Measurements from ENCODE around the gene MON2. TPM values are rescaled to one million over a fixed set of nuclear protein-coding genes. Genes with fewer than 3 reads are reported as not detected.
A peak's percentile ranks its signal among the peaks of the same experiment; 100 is the strongest.
"Not testable (repeated sequence)": the region's sequence is repeated elsewhere in the genome, so short reads cannot be mapped to it uniquely, and the experiment has no call there.

The MON2 gene
- total RNA-seq, 1 experiment from 2014 or later: 32.8 TPM

DNA sequence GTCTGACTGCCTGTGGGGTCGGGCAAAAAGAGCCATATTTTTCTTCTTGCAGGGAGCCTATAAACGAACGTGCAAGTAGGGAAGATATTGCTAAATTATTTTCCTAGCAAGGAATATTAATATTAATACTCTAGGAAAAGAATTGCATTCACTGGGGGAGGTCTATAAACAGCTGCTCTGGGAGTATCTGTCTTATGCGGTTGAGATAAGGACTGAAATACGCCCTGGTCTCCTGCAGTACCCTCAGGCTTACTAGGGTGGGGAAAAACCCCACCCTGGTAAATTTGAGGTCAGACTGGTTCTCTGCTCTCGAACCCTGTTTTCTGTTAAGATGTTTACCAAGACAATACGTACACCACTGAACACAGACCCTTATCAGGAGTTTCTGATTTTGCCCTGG is 3.4 kb upstream of the MON2 start:
- H4K20me1 ChIP-seq (ENCODE audit: insufficient read depth); H3K9me3 ChIP-seq (ENCODE audit: insufficient read depth, low read depth); H3K4me3 ChIP-seq; DNase-seq; H3K36me3 ChIP-seq (ENCODE audit: low read depth); H3K27ac ChIP-seq; H3K27me3 ChIP-seq (ENCODE audit: insufficient read depth, low read depth); H2AFZ ChIP-seq; H3K9me2 ChIP-seq (ENCODE audit: insufficient read depth); BruUV-seq (replicated peaks); H3F3A ChIP-seq (ENCODE audit: insufficient read depth, low read depth); H3K4me2 ChIP-seq; CTCF ChIA-PET: not testable (repeated sequence)
- Histone ChIP-seq H3K4me1 (replicated peaks; ENCODE audit: insufficient read depth) (peaks cover 11% of the 10 kb centered on the region), H3K79me2 (ENCODE audit: low read depth) (peaks cover 16% of the 10 kb centered on the region)
- POLR2A ChIA-PET (ENCODE audit: unreplicated experiment): interaction anchor here (0.6 kb wide), 1 partner anchor 151 kb away, joined by 4 read pairs; no protein-coding TSS in a partner anchor
- intact Hi-C loops (cut with micrococcal nuclease; ENCODE audit: unreplicated experiment): loop anchor here (10.0 kb wide), 1 partner anchor 198 kb away; the partner anchor contains the start of gene USP15

DNA sequence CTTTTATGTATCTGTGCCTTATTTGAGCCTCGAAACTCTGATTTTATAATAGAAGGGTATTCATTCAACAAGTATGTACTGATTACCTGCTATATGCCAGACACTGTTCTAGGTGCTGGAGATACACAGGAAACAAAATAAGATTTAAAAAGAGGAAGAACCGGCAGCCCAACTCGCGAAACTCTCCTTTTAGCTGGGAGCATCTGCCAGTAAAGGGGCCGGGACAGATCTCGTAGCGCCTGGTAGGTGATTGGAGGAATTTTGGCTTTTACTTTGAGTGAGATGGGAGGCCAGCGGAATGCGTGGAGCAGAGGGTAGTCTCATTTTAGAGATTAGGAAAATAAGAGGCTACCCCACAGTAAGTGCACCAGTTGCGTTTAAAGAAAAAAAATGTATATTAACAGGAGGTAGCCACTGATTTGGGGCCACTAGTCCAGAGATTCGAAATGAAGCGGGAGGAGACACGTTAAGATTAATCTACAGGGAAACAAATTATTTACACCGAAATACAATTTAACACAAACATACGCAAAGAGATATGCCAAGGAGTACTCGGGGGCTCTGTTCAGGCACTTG is 520 bp upstream of the MON2 start:
- DNase-seq: peak in 1 of 2 experiments; percentile 20
- CTCF ChIA-PET: interaction anchor here (0.7 kb wide), 1 partner anchor 217 kb away, joined by 5 read pairs; no protein-coding TSS in a partner anchor

DNA sequence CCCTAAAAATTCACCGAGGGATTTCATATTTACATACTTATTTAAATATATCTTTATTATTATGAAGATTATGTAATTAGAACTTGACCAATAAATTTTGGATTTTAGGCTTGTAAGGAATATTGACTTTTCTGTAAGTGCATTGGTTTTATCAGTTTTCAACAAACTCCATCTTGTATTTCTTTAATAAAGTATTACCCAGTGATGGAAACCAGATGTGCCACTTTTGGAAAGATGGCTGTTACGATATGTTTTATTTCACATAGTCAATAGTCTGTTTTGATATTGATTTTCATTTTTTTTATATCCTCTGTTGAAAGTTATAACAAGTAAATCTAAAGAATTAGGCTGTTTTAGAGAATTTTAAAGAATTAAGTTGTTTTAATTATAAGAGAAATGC is 1.8 kb downstream of the MON2 start:
- no peak overlapping the region for H2AFZ ChIP-seq
- H3K27ac ChIP-seq: no peak overlapping the region
- no peaks in the 10 kb centered on the region for H3K9me2 ChIP-seq (ENCODE audit: insufficient read depth)
- intact Hi-C loops (cut with micrococcal nuclease; ENCODE audit: unreplicated experiment): loop anchor here (10.0 kb wide), 1 partner anchor 204 kb away; the partner anchor contains the start of gene USP15
- H3K79me2 ChIP-seq (ENCODE audit: low read depth): peaks cover 47% of the 10 kb centered on the region
- no peak for DNase-seq
- peaks cover 5% of the 10 kb centered on the region; the same call in 1 of the 2 replicates for H3F3A ChIP-seq (ENCODE audit: insufficient read depth, low read depth)
- no TSS peak for BruUV-seq (replicated peaks)
- H3K4me3 ChIP-seq: peak overlapping the region; percentile 81; the same call in 1 of the 2 replicates
- peak overlapping the region; percentile 86 for H3K4me2 ChIP-seq
- POLR2A ChIA-PET (ENCODE audit: unreplicated experiment): no interaction called here
- H3K4me1 ChIP-seq (replicated peaks; ENCODE audit: insufficient read depth): peaks cover 18% of the 10 kb centered on the region
- CTCF ChIA-PET: no interaction called here
- TF ChIP-seq EZH2 (IDR thresholded peaks at IDR 0.05; ENCODE audit: low read depth): no peak
- TF ChIP-seq, protein P1, sequence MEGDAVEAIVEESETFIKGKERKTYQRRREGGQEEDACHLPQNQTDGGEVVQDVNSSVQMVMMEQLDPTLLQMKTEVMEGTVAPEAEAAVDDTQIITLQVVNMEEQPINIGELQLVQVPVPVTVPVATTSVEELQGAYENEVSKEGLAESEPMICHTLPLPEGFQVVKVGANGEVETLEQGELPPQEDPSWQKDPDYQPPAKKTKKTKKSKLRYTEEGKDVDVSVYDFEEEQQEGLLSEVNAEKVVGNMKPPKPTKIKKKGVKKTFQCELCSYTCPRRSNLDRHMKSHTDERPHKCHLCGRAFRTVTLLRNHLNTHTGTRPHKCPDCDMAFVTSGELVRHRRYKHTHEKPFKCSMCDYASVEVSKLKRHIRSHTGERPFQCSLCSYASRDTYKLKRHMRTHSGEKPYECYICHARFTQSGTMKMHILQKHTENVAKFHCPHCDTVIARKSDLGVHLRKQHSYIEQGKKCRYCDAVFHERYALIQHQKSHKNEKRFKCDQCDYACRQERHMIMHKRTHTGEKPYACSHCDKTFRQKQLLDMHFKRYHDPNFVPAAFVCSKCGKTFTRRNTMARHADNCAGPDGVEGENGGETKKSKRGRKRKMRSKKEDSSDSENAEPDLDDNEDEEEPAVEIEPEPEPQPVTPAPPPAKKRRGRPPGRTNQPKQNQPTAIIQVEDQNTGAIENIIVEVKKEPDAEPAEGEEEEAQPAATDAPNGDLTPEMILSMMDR (conservative IDR thresholded peaks at IDR 0.05): no peak
- peaks cover 7% of the 10 kb centered on the region for H3K9me3 ChIP-seq (ENCODE audit: insufficient read depth, low read depth)
- no peaks in the 10 kb centered on the region; the same call in 1 of the 2 replicates for H4K20me1 ChIP-seq (ENCODE audit: insufficient read depth)
- no peaks in the 10 kb centered on the region for H3K27me3 ChIP-seq (ENCODE audit: insufficient read depth, low read depth)
- no peaks in the 10 kb centered on the region for H3K36me3 ChIP-seq (ENCODE audit: low read depth)

More for the DNA sequence above, 520 bp upstream of the MON2 start:
- Histone ChIP-seq H3K79me2 (ENCODE audit: low read depth) (peaks cover 40% of the 10 kb centered on the region), H3K36me3 (ENCODE audit: low read depth) (no peaks in the 10 kb centered on the region), H3K27ac (peak overlapping the region; percentile 4; the same call in 1 of the 2 replicates), H3K4me3 (peak overlapping the region; percentile 81), H3K9me3 (ENCODE audit: insufficient read depth, low read depth) (peaks cover 7% of the 10 kb centered on the region), H3F3A (ENCODE audit: insufficient read depth, low read depth) (peaks cover 5% of the 10 kb centered on the region; the same call in 1 of the 2 replicates), H3K9me2 (ENCODE audit: insufficient read depth) (no peaks in the 10 kb centered on the region), H3K4me1 (replicated peaks; ENCODE audit: insufficient read depth) (peaks cover 18% of the 10 kb centered on the region), H4K20me1 (ENCODE audit: insufficient read depth) (no peaks in the 10 kb centered on the region), H2AFZ (peak overlapping the region; percentile 96), H3K27me3 (ENCODE audit: insufficient read depth, low read depth) (no peaks in the 10 kb centered on the region), H3K4me2 (peak overlapping the region; percentile 86)
- POLR2A ChIA-PET (ENCODE audit: unreplicated experiment): no interaction called here
- BruUV-seq (replicated peaks): no TSS peak
- intact Hi-C loops (cut with micrococcal nuclease; ENCODE audit: unreplicated experiment): loop anchor here (10.0 kb wide), 1 partner anchor 201 kb away; the partner anchor contains the start of gene USP15
- TF ChIP-seq, protein P1 (conservative IDR thresholded peaks at IDR 0.05): no peak
- TF ChIP-seq EZH2 (IDR thresholded peaks at IDR 0.05; ENCODE audit: low read depth): no peak
